ENCODE results near the gene SLF2.
"Not testable (repeated sequence)": the region's sequence is repeated elsewhere in the genome, so short reads cannot be mapped to it uniquely, and the experiment has no call there.

SLF2 gene

DNA sequence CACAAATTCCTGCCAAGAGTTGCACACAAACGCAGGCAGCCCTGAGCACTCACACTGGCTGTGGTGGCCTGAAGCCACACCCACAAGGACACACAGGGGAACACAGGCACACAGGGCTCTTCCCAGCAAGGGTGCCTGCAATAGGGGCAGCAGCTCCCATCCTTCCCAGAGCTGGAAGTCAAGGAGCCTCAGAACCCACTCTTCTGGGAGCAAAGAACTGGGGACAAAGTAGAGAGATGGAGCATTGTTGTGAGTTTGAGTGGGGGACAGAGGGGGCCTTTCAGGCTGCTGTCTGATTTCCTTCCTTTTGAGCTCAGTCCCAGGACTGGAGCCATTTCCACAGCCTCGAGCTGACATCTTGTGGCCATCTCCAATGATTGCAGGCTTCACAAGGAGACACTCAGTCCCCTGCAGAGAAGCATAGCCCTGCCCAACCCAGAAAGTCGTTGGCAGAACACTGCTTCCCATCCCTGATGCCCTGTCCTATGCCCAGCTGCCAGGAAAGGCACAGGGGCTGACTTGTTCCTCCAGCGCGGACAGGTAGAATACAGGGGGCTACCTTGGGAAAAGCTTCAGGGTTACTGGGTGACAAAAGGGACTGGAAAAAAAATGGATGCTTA, 34.4 kb upstream of the SLF2 start:
- DNase-seq = no peak

- DNase-seq = no peak
These were observed 32.9 kb upstream of the SLF2 start for GRCh38 chr10:100879741-100880360.

GRCh38 chr10:100881556-100882213, 31.1 kb upstream of the SLF2 start:
- no peak for DNase-seq

DNA sequence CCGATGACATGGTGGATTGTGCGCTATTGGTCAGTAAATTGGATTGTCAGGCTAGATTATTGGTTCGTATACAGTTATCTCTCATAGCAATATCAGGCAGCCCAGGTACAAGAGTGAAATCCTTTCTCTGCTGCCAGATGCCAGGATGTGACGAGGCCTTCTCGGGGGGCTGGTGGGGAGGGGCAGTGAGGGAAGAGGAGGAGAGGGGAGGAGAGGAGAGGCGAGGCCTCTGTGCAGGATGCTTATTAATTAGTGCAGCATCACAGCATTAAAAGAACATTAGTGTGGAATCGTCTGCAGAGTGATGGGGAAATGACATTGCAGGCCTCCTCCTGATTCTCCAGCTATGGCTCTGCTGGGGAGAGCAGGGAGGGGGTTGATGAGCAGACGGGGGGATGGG, 30.5 kb upstream of the SLF2 start:
- no peak for DNase-seq

DNA sequence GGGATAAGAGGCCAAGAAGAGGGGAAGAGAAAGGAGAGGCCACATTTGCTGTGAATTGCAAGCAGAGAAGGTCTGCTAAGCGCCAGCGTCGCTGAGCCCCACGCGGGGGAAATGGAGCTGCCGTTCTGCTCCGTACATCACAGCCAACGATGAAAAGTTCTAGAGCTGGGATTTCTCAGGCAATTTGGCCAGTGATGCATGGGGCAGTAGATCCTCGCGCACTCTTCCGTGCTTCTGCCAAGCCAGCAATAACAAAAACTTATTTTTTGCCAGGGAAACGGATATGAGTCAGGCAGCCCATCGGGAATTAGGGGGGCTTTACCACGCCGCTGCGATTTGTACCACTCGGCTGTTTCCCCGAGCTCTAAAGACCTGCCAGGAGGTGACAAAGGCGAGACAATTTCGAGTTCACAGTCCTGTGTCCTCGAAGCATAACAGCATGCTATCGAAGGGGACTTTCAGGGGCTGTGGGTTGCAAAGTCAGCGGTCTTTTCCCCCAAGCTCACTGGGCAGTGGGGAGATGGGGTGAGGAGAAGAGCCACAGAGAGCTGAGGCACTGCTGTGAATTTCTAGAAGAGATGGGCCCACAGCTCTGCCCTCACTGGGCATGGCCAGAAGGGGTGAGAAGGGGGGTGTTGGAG, 30.0 kb upstream of the SLF2 start:
- DNase-seq = no peak

DNA sequence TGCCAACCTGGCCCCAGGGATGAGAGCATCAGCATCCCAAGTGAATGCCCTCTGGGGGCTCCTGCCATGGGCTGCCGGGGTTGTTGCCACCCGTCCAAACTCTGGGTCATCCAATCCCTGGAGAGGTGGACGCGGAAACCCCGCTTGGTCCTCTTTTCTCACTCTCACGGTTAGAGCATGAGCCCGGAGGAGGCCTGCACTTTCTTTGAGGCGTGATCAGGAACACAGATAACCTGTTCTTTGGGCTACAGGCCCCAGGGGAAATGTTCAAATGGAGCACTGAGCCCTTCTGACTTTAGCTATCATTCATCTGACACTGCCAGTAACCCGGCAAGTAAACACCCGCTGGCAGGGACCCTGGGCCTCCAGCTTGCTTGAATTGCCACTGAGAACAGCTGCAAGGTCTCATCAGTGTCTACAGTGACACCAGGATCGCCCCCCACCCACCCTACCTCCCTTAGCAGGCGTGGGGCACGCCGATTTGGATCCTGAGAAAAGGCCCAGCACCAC, 29.4 kb upstream of the SLF2 start:
- no peak for DNase-seq

DNA sequence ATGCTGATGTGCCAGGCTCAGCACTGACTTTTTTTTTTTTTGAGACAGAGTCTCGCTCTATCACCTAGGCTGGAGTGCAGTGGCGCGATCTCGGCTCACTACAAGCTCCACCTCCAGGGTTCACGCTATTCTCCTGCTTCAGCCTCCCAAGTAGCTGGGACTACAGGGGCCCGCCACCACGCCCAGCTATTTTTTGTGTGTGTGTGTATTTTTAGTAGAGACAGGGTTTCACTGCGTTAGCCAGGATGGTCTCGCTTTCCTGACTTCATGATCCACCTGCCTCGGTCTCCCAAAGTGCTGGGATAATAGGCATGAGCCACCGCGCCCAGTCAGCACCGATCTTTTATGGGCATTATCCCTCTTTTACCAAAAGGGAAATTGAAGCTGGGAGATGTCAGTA, 27.2 kb upstream of the SLF2 start:
- DNase-seq = not testable (repeated sequence)

DNA sequence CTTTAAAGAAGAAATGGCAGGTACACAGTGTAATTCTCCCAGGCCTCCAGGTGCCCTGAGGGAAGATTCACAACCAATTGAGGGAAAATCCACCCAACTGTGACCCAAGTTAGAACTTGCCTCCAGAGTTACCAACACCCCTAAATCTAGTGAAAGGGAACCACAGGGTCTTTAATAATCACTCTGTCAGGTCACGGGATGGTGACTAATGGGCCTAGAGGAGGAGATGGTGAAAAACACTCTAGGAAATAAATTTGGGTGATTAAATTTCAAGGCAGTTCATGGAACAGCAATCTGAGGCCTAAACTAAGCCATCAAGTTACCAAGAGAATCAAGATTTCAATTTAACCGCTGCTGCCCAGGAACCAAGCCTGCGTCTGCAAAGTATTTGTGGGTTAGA, 26.7 kb upstream of the SLF2 start:
- DNase-seq = no peak

DNA sequence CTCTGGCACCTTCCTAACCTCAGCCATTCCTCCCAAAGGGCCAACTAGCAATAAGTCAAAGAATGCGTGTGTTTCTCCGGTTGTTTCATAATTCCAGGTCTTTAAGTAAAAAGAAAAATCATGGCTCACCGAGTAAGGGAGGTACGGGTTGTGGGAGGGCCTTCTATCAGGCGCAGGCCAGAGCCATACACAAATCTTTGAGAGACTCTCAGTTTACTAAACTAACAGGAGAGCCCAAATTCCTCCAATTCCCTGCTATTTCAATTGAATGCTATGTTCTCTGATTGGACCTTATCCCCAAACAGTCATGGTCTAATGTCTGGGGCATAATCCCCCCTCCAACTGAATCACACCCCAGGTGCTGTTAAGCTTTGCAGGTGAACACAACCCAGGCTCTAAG, 26.2 kb upstream of the SLF2 start:
- no peak for DNase-seq

- no peak for DNase-seq
These were observed 25.8 kb upstream of the SLF2 start for GRCh38 chr10:100886963-100887362.

DNA sequence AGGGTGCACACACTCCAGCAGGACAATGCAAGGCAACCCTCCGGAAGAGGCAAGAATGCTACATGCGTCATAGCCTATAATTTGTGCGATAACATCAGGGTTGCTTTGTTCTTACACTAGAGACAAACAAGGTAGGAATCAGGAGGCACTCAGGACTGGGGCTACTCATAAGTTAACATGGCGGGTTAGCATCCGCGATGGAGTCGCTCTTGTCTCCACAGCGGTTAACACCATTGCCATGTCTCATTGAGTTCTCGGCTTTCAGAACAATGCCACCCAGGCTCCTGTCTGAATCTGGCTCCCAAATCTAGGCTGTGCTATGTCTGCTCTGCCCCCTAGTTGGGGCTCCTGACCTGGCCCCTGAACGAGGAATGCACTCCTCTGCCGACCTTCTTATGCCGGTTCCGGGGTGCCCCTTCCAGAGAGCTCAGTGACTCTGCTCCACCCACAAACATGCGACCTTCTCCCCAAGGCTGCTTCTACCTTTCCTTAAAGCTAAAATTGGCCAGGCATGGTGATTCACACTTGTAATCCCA, 24.9 kb upstream of the SLF2 start:
- no peak for DNase-seq

GRCh38 chr10:100888957-100889356, 23.8 kb upstream of the SLF2 start:
- no peak for DNase-seq

DNA sequence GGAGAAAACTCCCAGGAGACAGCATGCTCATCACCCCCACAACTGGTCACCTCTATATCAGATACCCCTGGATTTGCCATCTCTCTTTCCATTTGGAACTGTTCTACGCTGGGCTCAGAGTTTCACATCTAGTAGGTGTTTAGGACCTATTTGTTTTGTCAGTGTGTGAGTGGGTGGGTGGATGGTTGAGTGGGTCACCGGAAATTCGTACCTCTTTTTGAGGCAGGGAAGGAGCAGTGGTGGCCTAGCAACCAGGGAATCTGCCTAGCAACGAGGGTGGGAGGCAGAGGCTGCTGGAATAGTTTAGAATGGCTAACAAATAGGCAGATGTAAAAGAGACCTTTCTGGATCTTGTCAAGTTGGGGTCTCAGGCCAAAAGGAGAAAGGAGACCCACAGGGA, 23.2 kb upstream of the SLF2 start:
- no peak for DNase-seq

GRCh38 chr10:100890141-100890672, 22.6 kb upstream of the SLF2 start:
- no peak for DNase-seq

DNA sequence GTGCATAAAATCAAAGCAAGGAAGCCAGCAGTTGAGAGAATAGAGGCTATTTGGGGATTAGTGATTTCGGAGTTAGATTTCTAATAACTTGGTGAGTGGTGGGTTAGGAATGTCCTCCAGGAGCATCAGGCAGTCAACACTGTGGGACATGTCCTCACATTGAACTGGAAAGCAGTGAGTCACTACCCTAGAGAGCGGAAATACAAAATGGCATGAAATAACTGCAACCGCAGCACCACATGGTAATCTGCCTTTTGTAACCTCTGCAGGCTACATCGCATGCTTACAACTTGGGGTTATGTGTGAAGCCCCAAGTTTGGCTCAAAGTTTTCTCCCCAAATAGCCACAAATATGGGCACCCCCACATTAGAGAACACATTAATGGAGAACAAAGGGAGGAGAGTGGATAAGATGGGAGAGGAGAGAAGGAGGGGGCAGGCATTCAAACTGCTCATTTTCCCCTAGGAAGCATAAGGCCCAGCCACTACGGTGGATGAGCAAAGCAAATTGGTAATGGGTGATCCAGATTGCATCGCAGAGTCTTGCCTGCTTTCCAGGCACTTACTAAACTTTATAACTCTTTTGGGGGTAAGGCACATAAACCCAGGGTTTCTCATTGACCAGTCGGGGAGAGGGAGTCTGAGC, 22.0 kb upstream of the SLF2 start:
- DNase-seq = peak; percentile 24

DNA sequence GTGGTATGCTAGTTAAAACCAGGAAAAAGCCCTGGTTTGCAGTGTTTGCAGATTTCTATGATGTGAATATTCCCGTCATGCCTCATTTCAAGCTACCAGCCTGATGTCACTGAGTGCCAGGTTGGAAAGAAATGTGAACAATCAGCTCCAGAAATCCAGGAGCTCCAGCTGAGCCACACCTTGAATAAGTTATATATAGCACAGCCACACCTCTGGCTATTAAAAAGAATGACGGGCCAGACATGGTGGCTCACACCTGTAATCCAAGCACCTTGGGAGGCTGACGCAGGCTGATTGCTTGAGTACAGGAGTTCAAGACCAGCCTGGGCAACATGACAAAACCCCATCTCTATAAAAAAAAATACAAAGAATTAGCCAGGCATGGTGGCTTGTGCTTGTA, 18.7 kb upstream of the SLF2 start:
- DNase-seq = no peak

GRCh38 chr10:100894589-100895294, 18.0 kb upstream of the SLF2 start:
- DNase-seq = no peak

DNA sequence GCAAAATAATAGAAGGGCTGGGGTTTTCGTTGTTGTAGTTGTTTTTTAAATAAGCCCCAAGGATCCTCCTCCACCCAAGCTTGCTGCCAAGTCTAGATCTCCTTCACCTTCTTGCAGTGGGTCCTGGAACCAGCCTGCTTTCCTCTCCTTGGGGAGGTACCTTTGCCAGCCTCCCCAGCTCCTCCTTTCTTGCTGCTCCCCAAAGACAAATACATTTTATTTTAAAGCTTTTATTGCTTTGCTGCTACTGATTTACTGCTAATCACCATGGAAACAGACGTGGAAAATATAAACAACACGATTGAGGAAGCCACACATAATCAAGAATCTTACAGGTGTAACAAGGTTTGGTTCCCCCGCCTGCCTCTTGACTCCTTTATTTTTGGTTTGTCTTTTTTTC, 17.4 kb upstream of the SLF2 start:
- DNase-seq = no peak

DNA sequence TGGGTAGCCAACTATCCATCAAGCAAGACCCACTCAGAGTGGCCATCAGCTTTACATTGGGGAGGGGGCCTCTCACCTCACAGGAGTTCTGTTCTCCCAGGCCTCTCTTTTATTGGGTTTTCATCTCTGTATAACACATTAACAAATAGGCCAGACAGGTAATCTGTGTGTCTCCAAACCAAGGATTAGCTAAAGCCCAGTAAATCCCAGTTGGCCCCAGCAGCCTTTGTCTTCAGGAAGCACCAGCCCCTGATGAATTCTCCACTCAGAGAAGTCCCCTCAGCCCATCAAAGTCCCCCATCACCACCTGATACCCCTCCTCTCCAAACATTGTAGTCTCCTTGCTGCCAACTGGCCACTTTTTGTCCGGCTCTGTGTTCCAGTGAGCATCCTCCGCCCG, 16.9 kb upstream of the SLF2 start:
- no peak for DNase-seq

- no peak for DNase-seq
These were observed 15.8 kb upstream of the SLF2 start for GRCh38 chr10:100896876-100897461.

GRCh38 chr10:100897976-100898375, 14.8 kb upstream of the SLF2 start:
- no peak for DNase-seq

- no peak for DNase-seq
These were observed 13.6 kb upstream of the SLF2 start for GRCh38 chr10:100899171-100899570.

All from SIG-M5 (cell line).